ENCODE measurements around the gene OR14A16.

Gene OR14A16

DNA sequence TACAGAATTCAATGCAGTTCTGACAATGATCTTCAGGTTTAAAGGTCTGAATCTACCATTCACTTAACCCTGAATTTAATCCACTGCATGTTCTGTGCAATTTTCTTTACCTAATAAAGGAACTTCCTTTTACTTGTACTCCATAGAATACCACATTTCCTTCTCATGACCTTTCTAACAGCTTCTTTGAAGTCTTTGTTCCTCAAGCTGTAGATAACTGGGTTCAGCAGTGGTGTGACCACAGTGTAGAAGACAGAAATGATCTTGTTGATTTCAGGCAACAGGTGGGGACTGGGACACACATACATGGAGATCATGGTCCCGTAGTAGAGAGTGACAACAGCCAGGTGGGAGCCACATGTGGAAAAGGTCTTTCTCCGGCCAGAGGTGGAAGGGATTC lies 16.9 kb upstream of the OR14A16 start:
- no peak for TF ChIP-seq CTCF (conservative IDR thresholded peaks at IDR 0.05)
- H3K27ac ChIP-seq, result no peak overlapping the region

DNA sequence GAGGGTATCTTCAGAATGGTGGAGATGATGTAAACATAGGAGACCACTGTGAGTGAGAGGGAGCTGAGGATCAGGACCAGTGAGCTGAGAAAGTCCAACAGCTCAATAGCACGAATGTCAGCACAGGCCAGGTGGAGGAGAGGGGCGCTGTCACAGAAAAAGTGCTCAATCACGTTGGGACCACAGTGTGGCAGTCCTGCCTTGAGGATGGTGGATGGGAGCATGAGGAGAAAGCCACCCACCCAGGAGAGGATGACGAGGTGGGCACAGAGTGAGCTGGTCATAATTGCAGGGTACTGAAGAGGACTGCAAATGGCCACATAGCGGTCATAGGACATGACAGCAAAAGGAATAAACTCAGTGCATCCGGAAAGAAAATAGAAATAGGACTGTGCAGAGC lies 9.7 kb upstream of the OR14A16 start:
- no peak for TF ChIP-seq CTCF (conservative IDR thresholded peaks at IDR 0.05)
- H3K27ac ChIP-seq, result no peak overlapping the region

GRCh38 chr1:247829656-247830055 lies 5.7 kb upstream of the OR14A16 start:
- no peak overlapping the region for H3K27ac ChIP-seq
- no peak for TF ChIP-seq CTCF (conservative IDR thresholded peaks at IDR 0.05)

DNA sequence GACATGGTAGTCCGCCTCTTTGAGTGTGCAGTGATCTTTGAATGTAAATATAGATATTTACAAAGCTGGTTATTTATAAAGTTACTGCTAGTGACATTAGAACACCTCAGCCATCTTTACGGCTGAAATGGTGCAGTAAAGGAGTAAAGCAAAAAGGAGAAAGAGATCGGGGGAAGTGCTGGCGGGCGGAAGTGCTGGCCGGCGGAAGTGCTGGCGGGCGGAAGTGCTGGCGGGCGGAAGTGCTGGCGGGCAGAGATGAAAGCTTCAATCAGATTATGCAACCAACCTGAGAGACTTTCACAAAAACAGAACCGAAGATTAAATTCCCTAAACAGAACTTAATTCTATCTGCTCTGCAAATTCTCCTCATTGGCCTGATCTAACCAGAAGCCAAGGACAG lies 1.4 kb upstream of the OR14A16 start:
- no peak for TF ChIP-seq CTCF (conservative IDR thresholded peaks at IDR 0.05)
- H3K27ac ChIP-seq, result no peak overlapping the region

DNA sequence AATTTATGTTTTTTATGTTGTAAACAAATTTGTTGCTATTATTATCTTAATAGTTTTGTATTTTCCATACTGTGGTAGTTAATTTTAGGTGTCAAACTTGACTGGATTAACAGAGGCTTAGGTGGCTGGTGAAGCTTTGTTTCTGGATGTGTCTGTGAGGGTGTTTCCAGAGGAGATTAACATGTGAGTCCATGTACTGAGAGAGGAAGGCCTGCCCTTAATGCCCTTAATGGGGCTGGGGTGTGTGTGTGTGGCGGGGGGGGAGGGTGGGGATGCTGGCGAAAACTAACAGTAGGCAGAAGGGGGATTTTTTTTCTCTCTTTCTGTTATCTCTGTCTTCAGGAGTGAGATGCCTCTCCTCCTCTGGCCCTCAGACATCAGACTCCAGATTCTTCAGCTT lies 1.9 kb downstream of the OR14A16 start:
- no peak overlapping the region for H3K27ac ChIP-seq
- TF ChIP-seq CTCF (conservative IDR thresholded peaks at IDR 0.05), result no peak

DNA sequence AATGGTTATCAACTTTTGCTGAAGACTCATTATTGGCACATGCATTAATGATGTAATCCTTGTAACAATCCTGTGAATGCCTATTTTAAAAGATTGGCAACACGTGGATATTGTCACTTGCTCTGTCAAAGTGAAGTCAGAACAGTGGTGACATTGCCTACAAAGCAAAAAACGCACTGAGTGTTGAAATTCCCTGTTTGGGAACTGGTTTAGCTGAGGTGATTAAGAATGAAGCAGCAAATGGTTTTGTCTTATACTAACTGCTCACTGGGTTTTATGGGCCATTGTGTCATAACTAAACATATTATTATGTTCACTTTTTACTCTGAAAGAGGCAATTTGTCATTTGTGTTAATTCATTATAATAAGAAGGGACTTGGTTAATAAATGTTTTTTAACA lies 11.3 kb downstream of the OR14A16 start:
- no peak for TF ChIP-seq CTCF (conservative IDR thresholded peaks at IDR 0.05)
- no peak overlapping the region for H3K27ac ChIP-seq

DNA sequence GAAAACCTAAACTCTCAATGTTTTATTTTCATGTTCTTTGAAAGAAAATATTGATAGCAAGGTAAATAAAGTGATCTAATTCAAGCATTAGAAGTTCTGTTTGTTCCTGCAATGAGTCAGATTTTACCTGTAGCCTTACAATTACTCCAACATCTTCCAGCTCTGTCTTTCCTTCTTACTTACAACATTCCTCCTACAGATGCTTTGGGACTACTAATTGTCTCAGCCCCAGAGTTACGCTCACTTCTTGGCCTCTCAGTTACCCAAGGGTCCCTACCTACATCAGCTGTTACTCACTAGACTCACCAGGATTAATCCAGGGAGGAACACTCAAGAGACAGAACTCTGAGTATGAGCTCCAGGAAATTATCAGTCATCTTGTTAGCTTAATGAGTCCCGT lies 26.4 kb downstream of the OR14A16 start:
- no peak overlapping the region for H3K27ac ChIP-seq
- no peak for TF ChIP-seq CTCF (conservative IDR thresholded peaks at IDR 0.05)

GRCh38 chr1:247769603-247770002 lies 54.3 kb downstream of the OR14A16 start:
- no peak overlapping the region for H3K27ac ChIP-seq
- TF ChIP-seq CTCF (conservative IDR thresholded peaks at IDR 0.05), result no peak

All from VCaP (cell line).